ENCODE measurements around the gene GNPTG.
A peak's percentile ranks its signal among the peaks of the same experiment; 100 is the strongest.

GNPTG gene

GRCh38 chr16:1351582-1352362 is at the start of gene GNPTG, which contains the start of gene TSR3:
Gene GNPTG, plus strand, starts transcription at chr16:1351931. Its CDS starts 35 bp downstream, at chr16:1351966.
Gene TSR3, minus strand, starts transcription at chr16:1351878. Its CDS starts 74 bp downstream, at chr16:1351804.
- peak; percentile 78 for DNase-seq

DNA sequence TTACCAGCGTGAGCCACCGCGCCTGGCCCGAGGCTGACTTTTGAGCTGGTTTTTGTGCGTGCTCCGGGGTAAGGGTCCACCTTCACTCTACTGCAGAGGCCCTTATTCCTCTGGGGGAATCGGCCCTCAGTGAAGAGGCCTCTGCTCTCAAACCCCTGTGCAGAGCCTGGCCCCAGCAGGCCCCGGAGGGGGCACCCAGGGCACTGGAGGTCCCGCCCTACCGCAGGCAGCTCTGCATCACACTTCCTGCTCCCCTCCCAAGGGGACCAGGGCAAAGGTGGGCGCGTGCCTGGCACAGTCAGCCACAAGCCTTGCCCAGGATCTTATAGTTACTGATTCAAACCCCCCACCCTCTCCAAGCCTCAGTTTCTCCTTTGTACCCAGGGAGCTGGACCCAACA is 45.9 kb upstream of the GNPTG start:
- no peak for DNase-seq

GRCh38 chr16:1306334-1306733 is 45.4 kb upstream of the GNPTG start:
- DNase-seq = no peak

GRCh38 chr16:1308036-1308976 is 43.4 kb upstream of the GNPTG start:
- no peak for DNase-seq

GRCh38 chr16:1308977-1309885 is 42.5 kb upstream of the GNPTG start, which contains the start of gene UBE2I:
Gene UBE2I, plus strand, starts transcription at chr16:1309636. Its CDS starts 4,395 bp downstream, at chr16:1314031.
- peak; percentile 95 for DNase-seq

DNA sequence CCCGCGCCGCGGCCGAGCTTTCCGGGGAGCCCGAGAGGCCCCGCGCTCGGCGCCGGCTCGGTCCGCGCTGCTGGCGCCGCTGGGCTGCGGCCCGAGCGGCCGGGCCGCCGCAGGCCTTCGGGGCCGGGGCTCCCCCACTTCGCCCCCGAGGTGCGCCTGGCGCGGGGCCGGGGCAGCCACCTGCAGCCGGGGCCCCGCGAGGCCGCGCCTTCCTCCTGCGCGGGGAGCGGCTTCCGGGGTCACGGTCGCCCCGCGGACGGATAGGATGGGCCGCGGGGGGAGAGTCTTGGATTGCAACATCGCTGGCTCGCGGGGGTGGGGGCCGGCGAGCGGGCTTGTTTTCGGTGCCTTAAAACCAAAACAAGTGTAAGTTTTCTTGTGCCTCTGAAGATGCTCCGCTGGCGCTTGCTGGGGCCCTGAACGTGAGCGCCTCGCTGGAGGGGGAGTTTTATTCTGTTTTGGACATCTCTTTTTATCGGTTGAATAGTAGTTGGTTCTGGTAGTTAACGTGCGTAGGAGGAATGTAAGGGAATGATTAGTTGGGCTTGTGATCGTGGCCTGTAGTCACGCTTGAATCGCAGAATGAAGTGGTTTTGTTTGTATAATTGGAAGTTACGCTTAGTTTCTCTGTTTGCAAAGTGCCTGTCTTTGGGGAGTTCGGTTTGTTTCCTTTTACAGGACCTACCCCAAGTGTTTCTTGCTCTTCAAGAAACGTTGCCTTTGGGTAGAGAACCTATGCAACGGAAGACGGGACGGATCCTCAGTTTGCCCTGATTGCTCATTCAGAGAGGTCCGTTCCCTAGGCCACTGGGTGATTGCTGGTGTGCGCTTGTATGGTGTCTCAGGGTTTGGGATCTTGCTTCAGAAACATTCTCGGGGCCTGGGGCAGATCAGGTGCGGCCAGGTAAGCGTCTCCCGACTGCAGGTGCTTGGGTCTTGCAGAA is 41.6 kb upstream of the GNPTG start:
- DNase-seq = peak; percentile 65

DNA sequence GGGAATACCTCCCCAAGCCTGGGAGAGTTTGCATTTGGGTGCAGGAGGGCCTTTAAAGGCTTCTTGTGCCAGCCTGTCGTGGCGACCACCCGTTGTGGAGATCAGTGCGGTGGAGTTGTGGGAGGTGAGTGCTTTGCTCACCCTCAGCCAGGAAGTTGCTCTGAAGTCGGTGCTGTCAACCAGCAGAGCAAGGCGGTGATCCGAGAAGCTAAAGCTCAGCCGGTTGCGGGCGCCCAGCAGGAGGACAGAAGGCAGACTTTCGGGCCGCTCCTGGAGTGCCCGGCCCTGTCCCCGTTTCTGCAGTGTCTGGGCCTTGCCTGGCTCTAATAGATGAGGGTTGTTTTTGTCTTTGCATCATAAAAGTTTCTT is 40.9 kb upstream of the GNPTG start:
- no peak for DNase-seq

- DNase-seq = no peak
These were observed 40.5 kb upstream of the GNPTG start for GRCh38 chr16:1311212-1311737.

DNA sequence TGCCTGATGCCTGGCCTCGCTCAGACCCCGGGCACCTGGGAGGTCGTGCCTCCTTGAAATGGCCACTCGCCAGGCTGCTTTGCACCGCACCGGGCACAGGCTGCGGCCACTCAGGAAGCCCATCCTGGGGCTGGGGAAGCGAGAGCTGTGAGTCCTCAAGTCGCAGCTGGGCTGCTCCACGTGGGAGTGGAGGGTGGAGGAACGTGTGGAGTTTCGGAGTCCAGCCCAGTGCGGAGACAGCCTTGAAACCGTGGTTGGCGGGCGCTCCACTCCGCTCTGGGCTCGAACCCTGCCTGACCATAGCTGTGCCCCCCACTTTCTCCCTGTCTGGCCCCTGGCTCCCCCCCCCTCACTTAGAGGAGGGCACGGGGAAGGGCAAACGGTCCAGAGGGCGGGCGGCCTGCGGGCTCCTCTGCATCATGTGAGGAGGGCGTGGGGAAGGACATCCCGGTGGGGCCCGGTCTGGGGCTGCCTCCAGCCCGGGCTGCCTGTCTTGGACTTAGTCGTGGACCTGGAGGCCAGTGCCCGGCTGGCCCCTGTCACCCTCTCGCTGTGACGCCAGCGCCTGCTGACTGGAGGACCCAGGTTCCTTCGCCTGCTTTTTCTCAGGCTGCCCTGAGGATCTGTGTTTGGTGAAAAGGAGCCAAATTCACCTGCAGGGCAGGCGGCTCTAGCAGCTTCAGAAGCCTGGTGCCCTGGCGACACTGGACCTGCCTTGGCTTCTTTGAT is 39.8 kb upstream of the GNPTG start:
- no peak for DNase-seq

DNA sequence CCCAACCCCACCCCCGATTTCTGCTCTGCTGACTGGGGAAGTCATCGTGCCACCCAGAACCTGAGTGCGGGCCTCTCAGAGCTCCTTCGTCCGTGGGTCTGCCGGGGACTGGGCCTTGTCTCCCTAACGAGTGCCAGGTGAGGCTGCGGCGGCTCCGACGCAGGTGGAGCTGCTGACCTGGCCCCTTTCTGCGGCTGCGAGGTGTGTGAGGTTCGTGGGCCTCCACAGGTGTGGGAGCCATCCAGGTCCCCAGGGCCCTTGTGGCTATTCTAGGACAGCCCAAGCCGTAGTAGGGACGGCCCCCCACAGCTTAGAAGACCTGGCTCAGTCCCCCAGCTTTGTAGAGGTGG is 39.3 kb upstream of the GNPTG start:
- DNase-seq = no peak

DNA sequence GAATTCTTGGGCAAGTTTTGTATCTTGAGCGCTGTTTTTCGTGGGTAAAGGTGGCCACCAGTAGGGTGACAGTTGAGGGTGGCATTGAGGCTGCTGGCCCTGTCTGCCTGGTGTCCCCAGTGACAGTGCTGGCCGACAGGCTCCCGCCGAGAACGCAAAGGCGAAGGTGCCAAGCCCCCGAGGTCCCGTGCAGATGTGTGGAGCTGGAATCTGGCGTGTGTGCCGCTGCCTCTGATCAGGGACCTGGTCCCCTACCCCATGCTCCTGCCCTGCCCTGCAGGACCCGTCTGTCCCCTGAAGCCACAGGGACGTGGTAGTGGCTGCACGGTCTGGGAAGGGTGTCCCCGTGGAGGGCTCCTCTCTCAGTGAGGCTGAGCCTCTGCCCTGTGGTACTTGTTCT is 38.8 kb upstream of the GNPTG start:
- no peak for DNase-seq

GRCh38 chr16:1313721-1314369 is 37.9 kb upstream of the GNPTG start:
- no peak for DNase-seq

GRCh38 chr16:1314399-1315068 is 37.2 kb upstream of the GNPTG start:
- no peak for DNase-seq

DNA sequence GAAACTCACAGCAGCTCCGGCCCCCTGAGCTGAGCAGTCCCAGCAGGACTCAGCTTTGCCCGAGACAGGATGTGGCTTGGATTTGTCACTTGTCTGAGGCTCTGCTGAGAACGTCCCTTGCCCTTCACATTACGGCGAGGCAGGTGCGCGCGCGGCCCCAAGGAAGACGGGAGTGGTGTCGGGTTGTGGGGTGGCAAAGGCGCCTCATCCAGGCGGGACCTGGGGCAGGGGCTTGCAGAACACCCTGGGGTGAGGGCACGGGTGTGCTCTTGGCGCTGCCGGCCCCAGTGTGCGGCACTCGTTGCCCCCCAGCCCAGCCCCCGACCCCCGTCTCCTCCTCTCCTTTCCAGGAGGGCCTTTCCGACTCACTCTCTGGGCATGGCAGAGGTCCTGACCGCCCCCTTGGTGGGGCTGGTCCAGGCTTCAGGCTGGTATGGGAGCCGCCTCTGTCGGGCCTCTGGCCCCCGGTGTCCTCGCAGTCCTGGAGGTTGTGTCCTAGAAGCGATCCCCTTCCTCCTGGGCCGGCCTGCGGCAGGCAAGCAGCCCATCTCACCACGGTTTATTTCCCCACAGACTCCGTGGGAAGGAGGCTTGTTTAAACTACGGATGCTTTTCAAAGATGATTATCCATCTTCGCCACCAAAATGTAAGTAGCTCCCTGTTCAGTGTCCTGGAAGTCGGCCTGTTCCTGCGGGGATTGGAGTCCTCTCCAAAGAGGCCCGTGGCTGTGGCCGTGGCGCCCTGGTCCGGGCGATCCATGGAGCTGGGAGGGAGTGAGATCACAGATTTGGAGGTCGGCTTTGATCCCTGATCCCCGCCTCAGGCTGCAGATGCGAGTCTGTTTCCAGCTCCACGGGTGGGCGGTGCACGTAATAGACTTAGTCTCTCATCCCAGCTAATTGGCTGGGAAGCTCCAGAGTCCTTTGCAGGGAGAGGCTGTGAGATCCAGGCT is 36.4 kb upstream of the GNPTG start:
- DNase-seq = no peak

DNA sequence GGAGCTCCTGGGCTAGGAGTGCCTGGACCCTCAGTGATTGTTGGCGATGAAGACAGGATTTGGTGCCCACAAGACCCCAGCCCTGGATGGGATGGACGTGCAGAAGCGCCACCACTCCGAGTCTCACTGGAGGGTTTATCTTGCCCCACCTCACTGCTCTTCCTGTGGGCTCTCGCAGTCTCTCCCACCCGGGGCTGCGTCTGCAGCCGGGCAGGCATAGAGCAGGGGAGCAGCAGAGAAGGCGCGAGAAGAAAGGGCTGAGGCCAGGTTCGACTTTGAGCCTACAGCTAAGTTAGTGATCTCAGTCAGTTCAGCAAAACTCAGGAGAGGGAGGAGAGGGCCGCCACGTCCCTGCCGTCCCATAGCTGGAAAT is 35.7 kb upstream of the GNPTG start:
- DNase-seq = no peak

DNA sequence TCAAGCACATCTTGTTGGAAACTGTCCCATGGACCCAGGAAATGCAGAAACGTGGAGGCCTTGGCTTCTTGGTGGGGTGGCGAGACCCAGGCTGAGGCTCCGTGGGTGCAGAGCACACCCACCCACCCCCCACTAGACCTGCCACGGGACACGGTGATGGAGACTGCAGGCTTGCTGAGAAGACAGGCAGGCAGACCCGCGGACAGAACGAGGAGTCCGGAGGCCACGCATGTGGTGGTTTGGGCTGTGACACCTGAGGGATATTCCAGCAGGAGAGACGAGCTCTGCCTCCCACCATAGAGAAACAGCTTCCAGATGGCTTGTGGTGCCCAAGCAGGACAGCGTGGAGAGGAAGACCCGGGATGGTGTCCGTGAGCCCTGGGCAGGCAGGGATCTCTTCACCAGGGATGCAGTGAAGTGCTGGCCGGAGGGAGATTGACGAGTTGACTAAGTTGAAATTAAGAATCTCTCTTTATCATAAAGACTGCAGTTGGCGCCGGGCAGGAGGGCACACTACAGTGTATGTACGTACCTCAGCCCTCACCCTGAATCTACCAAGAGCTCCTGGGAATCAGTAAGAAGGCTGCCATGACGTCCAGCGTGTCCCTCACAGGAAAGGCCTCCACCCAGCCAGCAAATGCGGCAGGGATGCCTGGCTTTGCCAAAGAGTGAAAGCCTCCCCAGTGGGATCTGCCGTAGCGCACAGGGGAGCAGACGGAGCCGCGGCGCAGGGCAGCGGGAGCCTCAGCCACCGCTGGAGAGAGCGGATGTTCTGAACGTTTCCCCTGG is 34.1 kb upstream of the GNPTG start:
- DNase-seq = no peak

DNA sequence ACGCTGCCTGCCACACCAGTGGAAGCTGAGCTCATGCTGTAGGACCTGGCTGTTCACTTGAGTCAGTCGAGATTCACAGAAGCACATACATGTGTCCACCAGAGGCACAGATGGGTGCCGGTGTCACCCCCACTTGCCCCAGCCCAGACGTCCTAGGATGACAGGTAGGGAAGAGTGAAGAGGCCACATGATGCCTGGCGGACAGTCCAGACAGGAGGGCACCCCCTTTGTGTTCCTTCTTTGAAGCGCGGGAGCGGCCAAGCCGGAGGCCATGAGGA is 33.5 kb upstream of the GNPTG start:
- no peak for DNase-seq

DNA sequence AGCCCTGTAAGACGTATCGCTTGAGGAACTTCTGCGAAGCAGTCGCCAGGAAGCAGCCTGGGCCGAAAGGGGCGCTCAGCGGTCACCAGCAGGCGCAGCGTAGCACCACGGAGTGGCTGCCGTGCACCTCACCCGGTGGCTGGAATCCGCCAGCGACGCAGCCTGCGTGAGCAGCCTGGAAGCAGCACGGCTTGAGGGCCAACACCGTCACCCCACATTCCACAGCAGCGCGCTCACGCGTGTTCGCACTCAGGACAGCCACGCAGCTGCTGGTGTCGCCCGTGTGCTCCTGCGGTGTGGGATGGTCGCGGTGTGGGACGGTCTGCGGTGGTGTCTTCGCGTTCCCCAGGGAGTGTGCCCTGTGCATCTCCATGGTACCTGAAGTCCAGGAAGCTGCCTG is 32.7 kb upstream of the GNPTG start:
- no peak for DNase-seq

Measured in NK-92 treated with Interleukin-12 subunit alpha and Interleukin-12 subunit beta, amount 100 ng/mL, for 24 hours (cell line).